Dedifferentiated amniotic fluid mesenchymal stem cell (primary cell): Measurements from ENCODE around the gene RXRA.

Experiments
- DNase-seq: peaks from one replicate; pipeline ENCODE4 v3.0.0-alpha.2; 2016; ENCODE audit errors: extremely low spot score

Gene RXRA

DNA sequence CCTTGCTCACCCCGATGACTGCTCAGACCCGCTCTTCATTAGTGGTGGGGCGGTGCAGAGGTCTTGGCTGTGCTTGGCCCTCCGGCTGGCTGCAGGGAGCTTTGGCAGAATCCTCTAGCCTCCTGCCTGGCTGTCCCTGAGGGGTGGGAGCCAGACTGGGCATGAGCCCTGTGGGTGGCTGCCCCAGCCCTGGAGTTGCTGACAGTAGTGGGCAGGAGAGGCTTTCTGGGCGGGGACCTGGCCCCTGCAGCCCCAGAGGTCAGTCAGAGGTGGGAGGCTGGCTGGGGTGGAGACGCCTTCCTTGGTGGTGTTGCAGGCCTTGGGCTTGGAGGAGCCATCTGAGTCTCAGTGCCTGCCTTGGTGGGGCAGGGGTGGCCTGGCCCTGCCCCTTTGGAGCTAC lies 146.0 kb downstream of the RXRA start:
- no peak for DNase-seq

DNA sequence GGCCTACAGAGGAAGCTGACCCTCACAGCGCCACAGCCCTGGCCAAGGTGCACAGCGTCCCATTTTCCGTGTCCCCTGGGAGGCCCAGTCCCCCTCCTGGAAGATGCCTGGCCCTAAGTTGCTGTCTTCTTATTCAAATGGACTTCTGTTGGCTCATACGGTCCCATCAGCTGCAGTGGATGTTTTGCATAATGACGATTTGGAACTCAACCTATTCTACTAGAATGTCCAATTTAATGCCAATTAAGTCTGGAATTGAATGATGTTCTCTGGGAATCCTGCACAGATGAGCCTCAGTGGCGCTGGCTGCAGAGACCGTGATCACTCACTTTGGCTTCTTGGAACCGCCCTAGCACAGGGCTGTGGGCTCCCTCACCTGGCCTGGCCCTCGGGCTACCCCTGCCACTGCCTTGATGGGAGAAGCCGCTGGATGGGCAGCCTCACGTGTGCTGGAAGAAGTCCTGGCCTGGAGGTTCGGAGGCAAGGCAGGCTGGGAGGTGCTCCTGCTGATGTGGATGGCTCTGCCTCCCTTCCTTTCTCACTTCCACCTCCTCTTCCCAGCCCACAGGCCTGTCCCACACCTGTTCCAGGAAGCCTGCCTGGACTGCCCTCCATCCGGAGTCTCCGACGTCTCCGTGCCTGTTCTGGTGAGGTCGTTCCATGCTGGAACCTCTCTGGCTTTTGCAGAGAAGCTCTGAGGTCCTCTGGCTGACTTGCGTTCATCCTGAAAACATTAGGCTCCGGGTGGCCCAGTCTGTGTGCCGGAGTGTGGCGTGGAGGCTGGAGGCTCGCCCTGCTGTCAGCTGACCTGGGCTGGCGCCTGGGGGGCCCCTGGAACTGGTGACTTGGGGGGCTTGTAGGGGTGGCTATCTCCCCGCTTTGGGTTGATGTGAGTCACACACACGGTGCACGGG lies 147.1 kb downstream of the RXRA start:
- DNase-seq, result no peak

DNA sequence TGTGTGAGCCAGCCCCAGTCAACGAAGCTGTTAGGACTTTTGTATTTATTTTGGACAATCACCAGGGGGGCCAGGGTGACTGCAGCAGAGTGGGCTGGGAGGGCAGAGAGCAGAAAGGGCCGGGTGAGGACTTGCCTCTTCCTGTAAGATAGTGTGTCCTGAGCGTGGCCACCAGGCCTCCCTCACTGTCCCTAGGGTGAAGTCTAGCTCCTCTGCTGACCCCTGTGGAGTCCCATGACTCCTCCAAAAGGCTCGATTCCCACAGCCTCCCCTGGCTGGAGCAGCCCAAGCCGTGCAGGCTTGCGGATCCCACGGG lies 147.8 kb downstream of the RXRA start:
- DNase-seq, result no peak

DNA sequence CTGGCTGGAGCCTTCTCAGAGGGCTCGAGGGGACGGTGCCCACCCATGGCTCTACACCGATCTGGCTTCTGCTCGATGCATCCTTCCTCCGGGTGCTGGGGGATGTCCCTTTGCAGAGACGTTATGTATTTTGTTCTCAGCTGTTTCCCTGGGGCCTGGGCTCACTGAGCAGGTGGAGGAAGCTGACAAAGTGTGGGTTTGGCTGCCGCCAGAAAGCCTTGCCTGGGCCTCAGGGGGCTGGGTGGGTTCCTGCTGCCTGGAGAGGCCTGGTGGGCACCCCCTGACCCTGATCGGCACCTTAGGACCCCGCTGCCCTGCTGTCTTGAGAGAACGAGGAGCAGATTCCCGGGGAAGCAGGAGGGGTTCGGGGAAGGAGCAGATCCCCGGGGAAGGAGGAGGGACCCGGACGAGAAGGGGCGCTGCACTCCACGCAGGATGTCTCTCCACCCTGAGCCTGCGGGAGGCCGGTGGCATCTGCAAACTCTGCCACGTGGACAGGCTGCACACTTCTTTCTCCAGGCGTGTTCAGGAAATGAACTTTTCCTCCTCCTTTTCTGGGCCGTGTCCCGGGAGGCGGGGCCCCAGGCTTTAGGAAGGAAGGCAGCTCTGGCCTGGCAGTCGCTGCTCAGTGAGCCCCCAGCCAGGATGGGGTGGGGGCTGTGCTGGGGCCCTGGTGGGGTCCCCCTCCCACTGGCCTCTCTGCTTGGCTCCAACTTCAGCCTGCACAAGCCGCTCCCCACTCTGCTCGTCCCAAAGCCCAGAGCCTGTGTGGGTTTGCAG lies 148.9 kb downstream of the RXRA start:
- DNase-seq, result peak; percentile 64

DNA sequence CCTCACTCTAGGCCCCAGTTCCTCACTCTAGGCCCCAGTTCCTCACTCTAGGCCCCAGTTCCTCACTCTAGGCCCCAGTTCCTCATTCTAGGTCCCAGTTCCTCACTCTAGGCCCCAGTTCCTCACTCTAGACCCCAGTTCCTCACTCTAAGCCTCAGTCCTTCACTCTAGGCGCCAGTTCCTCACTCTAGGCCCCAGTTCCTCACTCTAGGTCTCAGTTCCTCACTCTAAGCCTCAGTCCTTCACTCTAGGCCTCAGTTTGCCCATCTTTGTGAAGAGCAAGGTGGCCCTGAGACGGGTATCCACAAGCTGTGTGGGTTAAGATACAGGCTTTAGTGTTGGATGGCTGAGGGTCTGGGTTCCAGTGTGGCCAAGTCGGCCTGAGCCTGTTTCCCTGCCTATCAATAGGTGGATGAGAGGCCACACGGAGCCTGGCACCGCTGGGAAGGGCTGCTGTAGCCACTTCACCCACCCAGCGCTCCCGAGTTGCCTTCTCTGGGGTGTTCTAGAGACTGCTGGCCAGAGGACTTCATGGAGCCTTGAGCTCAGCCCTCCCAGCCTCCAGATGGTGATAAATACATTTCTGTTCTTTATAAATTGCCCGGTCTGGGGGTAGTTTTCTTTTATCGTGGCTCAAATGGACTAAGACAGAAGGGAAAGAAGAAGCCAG lies 150.2 kb downstream of the RXRA start:
- no peak for DNase-seq

DNA sequence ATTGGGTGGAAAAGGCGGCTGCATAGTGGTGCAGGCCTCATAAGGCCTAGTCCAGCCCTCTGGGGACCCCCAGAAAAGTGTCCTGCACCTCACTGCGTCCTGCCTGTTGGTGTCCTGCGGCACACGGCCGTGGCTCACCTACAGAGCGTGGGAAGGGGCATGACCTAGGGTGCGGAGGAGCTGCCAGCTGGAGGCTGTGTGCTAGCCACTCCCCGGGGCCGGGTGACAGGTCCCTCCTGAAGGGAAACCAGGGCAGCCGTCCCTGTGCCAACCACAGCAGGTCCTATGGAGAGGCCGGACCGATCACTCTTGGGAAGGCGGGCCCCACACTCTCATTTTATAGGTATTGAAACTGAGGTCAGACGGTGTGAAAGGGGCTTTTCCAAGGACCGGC lies 150.7 kb downstream of the RXRA start:
- DNase-seq, result no peak

DNA sequence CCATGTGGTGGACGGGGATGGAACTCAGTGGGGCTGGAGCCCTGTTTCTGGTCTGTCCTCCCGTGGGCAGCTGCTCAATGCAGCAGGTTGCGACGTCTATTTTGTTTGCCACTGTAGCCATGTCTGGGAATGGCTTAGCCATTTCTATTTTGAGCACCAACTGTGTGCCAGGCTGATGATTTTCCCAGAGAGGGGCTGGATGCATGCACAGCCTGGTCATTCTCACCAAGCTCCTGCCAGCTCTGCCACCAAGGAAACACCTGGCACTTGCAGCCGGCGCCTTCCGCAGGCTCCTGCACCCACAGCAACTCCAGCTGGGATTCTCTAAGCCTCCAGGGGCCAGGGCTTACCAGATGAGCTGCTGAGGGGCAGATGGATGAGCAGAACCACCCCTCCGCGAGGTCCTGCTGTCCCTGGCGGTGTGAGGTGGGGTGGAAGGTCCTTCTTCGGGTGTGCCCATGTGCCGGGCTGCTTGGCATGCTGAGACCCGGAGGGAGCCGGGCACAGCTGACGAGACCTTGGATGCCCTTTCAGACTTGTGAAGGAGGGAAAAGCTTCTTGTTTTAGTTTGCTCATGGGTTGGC lies 151.2 kb downstream of the RXRA start:
- DNase-seq, result no peak

DNA sequence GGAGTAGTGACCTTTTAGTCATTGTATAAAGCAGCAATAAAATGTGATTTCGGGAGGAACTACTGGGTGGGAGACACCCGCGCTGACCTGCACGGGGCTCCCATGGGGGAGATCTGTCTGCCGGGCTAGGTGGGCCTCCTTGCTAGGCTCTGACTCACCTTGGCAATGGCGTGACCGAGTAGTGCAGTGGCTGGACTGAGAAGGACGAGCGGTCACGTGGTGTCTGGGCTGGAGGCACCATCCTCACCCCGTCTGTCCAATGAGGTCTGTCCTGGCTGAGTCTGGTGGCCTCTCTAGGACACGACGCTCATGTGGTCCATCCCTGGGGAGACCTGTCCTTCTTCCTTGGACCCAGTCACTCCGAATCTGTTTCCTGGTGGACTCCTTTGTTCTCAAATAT lies 151.7 kb downstream of the RXRA start:
- no peak for DNase-seq

DNA sequence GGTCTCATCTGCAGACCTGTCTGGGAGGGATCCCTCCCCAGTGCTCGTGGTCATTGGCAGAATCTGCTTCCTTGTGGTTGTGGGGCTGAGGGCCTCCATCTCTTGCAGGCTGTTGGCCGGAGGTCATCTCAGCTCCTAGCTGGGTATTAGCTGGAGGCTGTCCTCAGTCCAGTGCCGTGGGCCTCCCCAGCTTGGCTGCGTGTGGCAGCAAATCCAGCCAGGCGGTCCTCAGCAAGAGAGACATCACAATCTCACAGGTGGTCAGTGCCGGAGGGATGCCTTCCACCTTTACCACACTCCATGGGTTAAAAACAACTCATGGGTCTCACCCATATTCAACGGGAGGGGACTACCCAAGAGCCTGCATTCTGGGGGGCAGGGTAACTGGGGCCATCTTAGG lies 155.5 kb downstream of the RXRA start:
- DNase-seq, result no peak

DNA sequence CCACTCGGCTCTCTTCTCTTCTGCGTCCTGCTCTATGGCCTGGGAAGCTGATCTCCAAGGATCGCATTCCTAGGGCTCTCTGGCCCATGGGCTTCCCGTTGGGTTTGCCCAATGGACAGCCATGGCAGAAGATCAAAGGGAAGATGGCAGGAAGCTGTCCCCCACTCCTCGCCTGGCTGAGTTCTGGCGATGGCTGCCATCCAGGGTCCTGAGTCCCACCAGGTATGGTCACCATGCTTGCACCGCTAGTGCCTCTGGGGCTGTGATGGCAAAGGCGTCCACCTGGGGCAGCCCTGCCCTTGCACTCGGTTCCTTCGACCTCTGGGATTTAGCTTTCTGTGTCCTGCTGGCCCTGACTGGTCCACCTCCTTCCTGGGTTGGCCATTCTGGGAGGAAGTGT lies 156.0 kb downstream of the RXRA start:
- no peak for DNase-seq

DNA sequence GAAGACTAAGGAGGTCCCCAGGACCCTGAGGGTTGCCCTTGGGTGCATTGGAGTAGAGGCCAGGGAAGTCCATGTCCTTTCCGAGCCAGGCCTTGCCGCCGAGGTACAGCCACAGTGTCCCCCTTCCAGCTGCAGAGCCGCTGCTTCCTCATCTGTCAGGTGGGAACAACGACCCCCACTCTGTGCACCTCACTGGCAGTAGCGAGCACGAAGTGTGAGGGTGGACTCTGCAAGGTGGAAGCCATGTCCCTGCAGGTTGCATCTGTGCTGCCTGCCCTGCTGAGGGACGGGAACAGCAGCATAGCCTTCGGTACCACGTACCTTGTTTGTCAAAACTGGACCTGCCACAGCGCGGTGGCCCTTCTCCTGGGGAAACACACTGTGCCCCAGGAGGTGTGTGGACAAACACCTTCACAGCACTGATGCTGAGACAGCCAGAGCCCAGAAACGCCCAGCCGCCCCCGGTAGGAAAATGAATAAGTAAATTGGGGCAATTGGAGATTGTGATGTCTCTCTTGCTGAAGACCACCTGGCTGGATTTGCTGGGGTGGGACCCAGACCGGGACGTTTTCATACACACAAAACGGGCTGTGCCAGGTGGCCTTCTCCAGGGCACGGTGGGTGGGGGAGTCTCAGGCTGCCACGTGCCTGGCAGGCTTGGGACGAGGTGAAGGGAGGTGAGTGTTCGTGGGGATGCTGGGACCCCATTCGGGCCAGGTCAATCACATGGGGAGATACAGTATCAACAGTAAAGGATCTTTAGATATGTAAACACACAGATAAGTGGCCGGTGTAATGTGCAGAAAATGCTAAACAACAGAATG lies 157.3 kb downstream of the RXRA start:
- no peak for DNase-seq

DNA sequence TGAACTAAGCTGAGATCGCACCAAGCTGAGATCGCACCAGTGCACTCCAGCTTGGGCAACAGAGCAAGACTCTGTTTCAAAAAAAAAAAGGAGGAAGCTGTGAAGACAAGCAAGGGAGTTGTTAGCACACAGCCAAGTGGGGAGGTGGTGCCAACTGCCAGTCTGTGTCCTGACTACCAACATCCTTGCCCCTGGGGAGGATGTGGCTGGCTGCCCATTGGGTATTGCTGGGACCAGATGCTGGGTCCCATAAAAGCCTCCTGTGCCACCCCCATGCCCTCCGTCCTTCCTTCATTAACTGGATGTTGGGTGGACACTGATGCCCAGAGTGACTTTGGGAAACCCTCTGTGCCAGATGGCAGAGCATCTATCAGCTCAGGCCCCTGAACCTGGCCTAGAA lies 158.2 kb downstream of the RXRA start:
- no peak for DNase-seq

DNA sequence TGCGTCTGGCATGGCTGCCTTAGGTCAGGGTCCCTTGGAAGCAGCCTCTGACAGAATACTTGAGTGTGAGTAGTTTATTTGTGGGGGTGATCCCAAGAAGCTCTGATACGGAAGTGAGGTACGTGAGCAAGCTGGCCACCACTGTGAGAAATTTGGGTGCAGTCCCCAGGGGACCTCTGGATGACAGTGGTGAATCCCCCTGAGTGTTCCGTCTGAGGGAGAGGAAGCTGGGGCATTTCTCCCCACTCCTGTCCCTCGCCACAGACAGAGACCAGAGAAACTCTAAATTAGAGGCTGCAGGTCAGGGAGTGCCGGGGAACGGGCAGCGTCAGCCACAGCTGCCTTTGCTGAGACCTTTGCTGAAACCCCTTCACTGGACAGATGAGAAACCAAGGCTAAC lies 159.4 kb downstream of the RXRA start:
- no peak for DNase-seq

DNA sequence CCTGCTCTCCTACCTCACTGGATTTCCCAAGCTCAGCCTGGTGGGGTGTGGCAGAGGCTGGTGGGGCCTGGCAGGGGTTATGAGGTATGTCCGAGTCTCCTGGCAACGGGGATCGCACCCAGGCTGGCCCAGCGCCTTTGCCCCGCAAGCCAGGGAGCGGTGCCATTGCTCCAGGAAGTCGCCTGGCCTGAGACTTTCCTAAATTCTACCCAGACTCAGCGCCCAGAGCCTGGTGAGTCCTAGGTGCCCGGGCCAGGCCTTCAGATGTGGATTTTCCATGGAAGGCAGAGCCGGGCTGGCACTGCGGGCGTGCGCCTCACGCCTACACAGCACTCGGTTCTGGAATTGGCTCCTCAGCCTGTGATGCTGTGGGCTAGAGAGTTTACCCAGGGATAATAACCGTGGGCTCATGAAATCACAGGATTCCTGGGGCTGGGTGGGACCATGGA lies 159.9 kb downstream of the RXRA start:
- no peak for DNase-seq

DNA sequence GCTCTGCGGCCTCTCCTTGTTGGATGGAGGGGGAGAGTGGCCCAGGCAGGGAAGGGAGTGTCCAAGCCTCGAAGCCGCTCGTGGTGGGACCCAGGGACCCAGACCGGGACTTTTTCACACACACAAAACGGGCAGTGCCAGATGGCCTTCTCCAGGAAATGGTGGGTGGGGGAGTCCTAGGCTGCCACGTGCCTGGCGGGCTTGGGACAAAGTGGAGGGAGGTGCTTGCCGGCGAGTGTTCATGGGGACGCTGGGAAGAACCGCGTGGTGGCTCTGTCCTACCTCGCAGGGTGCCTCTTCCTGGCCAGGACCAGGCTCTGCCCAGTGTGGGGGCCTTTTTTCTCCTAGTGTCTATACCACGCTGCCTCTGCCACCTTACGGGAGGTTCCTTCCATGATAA lies 160.3 kb downstream of the RXRA start:
- no peak for DNase-seq
